HG03095 (cell line): ENCODE measurements around the gene AGER.
A peak's percentile ranks its signal among the peaks of the same experiment; 100 is the strongest.
"Not testable (repeated sequence)": the region's sequence is repeated elsewhere in the genome, so short reads cannot be mapped to it uniquely, and the experiment has no call there.

Source experiments
- ATAC-seq: cut with Tn5 transposase; IDR thresholded peaks from one replicate; pipeline ENCODE4 v1.9.1; 2021; ENCODE audit warnings: moderate library complexity; ENCODE audit not compliant: unreplicated experiment

The AGER gene

DNA sequence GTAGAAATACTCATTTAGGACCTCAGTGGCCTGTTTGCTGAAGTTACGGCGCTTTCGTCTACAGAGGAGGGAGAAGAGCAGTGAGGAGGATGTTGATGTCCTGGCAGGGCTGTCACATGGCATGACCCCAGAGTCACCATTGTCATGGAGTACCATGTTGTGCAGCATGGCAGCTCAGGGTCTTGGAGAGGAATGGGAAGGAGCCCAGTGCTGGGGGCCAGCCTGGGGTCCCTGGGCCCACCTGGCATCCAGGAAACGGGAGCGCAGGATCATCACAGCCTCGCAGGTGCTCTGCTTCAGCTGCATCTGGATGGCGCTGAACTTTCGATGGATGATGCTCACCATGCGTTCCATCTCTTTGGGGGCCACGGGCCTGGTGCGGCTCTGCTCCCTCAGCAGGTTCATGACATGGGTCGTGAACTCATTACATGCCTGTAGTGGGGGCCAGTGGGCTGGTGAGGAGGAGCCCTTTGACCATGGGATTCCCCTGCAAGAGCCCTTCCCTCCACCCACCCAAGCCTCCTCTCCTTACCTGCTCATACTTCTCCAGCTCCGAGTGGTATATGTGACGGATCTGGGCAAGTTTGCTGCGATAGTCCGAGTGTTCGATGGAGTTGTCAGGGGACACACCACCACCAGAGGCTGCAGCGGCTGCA lies 3.8 kb upstream of the AGER start:
- not testable (repeated sequence) for ATAC-seq

DNA sequence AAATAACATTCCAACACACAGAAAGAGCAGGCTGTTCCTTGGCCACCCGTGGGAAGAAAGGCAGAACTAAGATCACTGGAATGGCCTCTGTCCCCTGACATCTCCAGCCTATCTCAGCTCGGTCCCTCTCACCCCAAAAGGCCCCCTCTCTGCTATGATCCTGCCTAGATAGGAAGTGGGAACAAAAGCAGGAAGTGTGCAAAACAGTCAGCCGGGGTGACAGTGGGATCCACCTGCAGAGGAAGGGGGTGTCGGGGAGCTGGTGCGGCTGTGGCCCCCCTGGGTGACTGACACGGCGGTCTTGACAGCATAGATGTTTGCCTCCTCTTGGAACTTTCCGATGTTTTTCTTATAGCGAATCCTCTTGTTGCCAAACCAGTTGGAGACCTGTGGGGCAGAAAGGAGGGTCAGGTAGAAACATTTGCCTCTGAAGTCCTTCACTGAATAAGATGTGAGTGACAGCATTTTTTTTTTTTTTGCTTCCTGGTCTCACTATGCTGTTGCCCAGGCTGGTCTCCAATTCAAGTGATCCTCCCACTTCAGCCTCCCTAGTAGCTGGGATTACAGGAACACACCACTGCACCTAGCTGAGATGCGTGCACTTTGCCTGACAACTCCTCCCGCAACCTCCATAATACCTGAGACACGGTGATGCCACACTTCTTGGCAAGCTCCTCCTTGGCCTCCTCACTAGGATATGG lies 3.1 kb upstream of the AGER start:
- ATAC-seq, result no peak

DNA sequence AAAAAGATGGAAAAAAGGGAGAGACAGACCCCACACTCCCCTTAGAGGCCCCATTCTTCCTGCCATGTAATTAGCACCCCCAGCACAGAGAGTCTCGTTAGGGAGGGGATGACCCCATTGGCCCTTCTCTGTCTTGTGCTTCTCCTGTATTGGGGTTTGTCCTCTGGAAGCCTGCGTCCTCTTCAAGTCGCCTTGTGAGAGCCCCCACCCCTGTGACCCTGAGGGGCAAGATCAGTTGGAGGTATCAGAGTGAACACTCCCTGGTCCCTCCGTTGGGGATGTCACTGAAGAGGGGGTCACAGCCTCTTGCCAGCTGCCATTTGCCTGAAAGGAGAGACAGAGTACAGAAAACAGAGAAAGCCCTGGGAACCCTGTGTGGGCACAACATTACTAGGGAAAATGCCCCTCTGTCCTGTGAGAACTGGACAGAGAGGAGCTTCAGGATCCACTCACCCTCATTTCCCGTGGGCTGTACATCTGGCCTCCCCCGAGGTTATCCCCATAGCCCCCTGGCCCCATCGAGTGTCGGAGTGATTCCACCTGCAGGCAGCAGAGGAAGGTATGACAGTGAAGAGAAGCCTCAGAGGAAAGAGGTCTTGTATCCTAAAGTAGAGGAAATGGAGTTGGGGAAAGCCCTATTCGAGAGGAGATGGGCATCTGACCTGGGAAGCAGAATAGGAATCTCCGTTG lies 2.2 kb upstream of the AGER start:
- ATAC-seq, result not testable (repeated sequence)

DNA sequence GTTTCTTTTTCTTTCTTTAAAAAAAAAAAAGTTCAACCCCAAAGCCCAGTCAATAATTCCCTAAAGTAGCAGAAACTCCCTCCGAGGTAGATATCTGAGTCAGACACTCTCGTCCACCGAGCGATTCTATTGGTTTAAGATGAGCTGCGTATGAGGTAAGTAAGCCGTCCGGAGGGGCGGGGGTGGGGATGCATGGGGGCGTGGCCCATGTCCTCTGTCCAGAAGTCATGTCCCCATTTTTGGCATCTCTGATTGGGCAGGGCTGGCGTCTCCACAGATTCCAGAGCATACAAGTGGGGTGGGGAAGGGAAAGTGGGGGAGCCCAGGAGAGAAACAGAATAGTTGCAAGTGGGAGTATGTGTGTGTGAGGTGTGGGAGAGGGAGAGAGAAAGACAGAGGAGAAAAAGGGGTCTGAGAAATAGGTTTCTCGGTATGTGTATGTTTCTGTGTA lies 1.7 kb upstream of the AGER start:
- ATAC-seq, result not testable (repeated sequence)

DNA sequence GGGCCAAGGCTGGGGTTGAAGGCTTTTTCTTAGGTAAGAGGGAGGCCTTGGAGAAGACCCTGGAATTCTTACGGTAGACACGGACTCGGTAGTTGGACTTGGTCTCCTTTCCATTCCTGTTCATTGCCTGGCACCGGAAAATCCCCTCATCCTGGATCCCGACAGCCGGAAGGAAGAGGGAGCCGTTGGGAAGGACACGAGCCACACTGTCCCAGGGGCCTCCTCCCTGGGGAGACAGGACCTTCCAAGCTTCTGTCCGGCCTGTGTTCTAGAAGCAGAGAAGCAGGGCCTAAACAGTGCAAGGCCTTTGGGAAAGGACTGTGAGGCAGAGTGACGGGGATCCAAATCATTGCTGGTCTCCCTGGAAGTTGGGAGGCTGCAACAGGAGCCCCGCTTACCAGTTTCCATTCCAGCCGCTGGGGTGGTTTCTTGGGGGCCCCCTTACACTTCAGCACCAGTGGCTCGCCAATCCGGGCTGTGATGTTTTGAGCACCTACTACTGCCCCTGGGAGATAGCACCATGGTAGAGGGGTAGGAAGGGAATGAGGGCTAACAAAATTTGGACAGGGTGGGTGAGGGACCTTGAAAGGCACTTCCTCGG lies 470 bp downstream of the AGER start:
- ATAC-seq, result no peak

DNA sequence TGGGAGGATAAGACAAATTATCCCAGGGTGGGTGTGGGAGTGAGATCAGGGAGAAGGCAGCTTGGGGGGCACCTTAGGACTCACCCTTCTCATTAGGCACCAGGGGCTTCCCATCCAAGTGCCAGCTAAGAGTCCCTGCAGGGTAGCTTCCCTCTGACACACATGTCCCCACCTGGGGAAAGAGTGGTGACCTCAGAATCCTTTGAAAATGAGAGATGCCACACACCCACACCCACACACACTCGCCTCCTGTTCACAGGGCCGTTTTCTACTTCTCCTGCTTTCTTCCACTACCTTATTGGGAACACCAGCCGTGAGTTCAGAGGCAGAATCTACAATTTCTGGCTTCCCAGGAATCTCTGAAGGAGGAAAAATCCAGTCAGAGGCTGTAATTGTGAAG lies 1.0 kb downstream of the AGER start:
- no peak for ATAC-seq

DNA sequence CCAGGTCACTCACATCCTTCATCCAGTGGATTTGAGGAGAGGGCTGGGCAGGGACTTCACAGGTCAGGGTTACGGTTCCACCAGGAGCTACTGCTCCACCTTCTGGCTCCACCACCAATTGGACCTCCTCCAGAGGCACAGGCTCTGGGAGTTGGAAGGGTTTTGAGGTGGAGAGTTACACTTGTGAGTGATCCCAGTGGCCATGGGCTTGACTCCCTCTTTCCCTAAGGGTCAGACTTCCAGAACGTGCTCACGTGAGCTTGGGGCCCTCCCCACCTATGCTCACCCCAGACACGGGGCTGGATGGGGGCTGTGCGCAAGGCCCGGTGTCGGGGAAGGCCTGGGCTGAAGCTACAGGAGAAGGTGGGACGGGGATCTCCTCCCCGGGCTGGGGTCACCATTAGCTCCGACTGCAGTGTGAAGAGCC lies 1.5 kb downstream of the AGER start:
- no peak for ATAC-seq

DNA sequence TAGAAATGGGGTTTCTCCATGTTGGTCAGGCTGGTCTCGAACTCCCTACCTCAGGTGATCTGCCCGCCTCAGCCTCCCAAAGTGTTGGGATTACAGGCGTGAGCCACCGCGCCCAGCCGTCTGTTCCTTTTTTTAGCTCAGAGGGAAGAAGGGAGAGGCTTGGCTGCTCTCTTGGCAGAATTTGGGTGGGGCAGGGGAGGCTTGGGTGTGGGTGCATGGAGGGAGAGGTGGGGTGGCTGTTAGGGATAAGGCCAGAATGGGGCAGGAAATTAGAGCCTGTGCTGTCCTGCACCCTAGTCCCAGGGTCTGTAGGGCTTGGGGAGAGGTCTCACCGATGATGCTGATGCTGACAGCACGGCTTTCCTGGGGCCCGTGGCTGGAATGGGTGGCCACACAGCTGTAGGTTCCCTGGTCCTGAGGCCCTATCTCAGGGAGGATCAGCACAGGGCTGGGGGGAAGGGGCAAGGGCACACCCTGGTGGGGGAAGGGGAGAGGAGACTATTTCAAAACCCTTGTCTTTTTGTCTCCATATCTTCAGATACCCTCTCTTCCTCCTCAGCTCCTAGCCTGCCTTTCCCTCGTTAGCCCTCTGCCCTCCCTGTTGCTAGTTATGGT lies 2.0 kb downstream of the AGER start:
- ATAC-seq, result no peak

DNA sequence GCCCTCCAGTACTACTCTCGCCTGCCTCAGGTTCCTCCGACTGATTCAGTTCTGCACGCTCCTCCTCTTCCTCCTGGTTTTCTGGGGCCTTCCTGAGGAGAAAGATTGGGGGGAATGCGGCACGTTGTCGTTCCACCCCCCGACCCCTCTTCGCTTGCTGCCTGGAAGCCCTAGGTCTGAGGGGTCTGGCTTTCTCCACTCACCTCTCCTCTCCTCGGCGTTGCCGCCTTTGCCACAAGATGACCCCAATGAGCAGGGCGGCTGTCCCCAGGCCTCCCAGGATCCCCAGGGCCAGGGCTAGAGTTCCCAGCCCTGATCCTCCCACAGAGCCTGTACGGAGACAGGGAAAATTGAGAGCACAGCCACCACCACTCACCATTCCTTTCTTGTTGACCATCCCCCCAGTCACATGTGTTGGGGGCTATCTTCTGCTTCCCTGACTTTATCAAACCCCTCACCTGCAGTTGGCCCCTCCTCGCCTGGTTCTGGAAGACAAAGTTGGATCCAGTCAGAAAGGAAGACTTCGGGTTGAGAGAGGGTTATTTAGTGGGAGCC lies 2.8 kb downstream of the AGER start:
- no peak for ATAC-seq

DNA sequence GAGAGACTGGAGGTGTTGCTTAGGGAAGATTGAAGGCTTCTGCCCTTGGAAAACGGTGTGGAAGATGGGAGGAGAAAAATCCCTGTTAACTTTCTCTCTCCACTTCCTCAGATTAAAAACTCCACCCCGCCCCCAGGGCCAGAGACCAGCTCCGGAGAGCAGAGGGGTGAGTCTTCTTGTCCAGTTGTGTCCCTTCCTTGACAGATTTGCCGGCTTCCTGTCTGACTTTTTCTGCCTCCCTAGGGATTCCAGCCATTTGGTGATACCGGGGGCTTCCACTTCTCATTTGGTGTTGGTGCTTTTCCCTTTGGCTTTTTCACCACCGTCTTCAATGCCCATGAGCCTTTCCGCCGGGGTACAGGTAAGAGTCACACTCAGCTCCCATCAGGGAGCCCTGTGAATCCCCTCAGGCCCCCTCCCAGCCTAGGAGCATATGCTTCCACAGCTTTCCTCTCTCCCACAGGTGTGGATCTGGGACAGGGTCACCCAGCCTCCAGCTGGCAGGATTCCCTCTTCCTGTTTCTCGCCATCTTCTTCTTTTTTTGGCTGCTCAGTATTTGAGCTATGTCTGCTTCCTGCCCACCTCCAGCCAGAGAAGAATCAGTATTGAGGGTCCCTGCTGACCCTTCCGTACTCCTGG lies 4.2 kb downstream of the AGER start:
- ATAC-seq, result no peak

DNA sequence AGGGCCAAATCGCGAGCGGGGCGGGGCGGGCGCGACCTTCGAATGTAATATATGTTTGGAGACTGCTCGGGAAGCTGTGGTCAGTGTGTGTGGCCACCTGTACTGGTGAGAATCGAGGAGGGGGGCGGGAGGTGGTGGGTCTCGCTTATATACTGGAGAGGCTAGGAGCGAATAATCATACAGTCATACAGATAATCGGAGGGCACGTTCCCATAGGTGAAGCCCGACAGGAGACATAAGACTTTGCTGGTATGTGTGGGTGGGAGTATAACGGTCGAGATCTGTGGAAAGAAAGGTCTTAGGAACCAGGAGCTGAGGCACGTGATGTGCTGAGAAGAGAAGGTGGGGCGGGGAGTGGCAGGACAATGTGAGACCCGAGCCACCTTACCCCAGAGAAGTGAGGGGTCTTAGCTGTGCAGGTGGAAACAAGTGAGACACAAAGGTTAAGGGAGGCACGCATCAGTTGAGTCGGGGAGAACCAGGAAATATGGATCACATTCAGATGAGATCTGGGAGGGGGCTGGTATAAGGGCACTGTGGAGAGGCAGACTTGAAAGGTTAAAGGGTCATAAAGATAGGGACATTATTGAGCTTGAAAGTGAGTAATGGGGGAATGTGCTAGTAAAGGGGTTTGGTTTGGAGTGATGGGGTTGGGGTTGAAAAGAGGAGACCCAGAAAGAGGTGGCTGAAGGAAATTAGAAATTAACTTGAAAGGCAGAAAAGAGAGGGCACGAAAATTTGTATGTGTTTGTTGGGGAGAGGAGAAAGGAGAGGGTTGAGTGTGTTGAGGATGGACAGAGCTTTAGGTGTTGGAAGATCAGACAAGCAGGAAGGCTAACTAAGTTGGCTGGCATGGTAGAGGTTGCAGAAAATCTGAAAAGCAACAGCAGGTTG lies 5.3 kb downstream of the AGER start:
- ATAC-seq, result no peak

DNA sequence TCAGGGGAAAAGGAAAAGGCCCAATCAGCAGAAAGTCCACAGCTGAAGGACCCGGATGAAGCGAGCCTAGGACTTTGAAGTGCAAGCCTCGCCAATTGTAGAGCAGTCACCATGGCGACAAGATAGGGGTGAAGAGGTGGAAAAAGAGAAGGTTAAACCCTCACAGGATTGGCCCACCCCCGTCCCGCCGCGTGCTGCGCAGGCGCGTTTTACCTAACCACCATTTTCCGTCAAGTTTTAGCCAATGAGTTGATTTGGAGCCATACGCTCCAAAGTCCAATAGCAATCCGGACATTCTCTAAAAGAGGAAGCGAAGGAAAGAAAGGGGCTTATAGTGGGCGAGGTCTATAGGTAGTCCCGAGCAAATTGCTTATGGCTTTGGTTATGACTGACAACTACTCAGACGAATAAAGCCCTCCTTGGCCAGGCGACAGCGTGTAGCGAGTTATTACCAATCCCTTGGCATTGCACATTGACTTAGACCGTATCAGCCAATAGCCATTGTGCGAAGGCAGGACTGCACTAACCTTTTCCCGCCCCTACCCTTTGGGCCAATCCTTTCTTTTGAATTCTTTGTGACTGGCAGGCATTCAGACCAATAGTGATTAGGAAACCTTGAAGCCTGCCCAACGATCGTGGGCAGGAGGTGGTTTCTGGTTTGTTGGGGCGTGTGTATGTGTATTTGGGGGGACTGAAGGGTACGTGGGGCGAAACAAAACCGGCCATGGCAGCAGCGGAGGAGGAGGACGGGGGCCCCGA lies 6.1 kb downstream of the AGER start, which contains the start of gene RNF5:
Gene RNF5, plus strand, starts transcription at position 618 of the 759 bp plus-strand sequence. Its CDS starts 107 bp downstream, at position 725.
- peak; percentile 74 for ATAC-seq

DNA sequence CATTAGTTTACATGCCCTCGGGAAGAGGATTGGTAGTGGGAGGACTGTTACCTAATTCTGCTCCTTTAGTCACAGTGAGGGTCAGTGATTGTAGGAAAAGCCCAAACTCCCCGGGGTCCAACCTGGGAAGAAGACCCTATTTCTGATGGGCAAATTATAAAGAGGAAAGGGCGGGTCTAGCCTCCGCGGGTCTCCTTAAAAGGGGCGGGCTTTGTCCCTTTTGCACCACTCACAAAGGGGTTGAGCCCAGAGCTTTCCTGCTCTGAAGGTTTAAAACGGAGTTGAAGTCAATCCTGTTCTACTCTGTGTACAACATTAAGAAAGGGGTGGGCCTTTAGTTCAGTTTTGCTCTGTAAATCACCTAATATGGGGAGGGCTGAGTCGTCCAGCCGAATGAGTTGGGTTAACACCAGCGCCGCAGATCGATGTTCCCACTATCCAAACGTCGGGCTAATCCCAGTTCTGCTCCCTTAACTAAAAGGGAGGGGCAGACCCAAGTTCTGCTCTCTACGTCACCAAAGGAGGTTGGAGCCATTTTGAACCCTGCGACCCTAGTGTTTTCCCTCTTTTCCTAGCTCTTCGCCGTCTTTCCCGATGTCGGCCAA lies 6.8 kb downstream of the AGER start:
- no peak for ATAC-seq

DNA sequence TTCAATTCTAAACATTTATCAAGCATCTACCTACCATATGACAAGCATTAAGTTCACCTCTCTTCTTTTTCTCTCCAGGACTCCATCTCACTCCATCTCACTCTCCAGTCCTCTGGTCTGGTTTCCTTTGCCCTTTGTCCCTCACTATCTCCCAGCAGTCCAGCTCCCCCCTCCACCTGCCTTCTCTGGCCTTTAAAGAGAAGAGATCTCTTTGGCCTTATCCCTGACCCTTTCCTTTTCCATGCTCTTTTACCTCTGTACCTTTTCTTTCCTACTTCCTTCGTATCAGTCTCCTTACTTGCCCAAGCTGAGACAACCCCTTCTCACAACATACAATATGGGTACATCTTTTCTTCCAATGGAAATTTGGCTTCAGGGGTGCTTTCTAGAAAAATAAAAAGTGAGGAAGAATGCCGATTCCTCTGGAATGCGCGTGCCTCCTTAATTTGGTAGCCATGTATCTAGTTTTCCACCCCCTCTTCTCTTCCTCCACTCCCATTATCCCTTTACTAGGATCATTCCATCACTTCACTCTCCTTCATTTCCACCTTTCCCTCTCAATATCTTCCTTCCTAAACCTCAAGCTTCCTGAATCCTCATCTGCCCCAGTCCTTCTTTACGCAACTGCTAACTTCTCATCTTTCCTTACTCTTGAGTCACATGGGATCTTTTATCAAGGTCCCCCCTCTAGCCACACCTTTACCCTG lies 7.4 kb downstream of the AGER start:
- no peak for ATAC-seq

DNA sequence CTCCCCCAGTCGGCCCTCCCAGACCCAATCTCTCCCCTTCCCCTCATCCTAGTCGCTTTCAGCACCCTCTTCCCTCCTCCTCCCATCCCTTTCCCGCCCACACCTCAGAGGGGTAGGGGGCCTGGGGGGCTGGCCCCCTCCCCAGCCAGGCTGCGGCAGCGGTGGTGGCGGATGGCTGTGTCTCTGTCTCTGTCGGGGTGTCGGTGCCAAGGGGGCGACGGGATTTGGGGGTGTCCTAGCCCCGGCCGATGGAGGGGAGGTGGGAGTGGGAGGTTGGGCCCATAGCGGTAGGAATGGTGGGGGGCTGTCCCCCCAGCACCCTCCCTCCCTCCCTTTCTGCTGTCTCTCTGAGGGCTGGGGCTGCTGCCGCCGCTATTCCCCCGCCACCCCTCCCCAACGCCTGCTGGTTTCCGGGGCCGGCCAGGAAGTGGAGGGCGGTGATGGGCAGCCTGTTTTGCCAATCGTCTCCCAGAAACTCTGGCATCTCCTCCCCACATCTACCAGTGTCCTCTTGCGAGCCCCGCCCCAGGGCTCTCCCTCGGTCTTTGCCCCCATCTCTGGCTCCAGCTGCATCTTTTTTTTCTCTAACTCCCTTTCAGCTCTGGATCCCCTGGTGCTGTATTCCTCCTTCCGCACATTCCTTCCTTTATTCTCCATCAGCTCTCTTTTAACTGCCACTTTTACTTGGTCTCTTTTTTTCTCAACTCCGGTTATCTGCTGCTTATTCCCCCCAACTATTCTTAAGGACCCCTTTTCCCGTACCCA lies 8.2 kb downstream of the AGER start, which contains the start of gene AGPAT1:
Gene AGPAT1, minus strand, starts transcription at position 374 of the 765 bp plus-strand sequence. CDS start 4,588 bp downstream, outside the sequence.
- ATAC-seq, result no peak

DNA sequence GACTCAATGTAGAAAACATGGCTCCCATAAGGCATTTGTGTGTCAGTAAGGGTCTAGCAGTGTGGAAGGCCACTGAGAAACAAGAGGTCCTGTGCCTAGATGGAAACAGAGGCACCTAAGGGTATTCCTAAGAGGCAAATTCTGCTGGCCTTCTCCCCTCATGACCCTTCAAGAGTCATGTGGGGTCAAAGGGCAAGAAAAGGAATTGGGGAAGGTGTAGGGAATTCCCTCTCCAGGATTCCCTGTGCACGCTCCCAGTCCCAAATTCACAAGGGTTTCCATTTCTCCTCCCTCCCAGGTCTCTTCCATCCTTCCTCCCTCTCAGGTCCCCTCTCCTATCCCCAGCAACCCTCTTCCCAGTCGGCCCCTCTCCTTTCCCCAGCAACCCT lies 8.7 kb downstream of the AGER start:
- no peak for ATAC-seq

DNA sequence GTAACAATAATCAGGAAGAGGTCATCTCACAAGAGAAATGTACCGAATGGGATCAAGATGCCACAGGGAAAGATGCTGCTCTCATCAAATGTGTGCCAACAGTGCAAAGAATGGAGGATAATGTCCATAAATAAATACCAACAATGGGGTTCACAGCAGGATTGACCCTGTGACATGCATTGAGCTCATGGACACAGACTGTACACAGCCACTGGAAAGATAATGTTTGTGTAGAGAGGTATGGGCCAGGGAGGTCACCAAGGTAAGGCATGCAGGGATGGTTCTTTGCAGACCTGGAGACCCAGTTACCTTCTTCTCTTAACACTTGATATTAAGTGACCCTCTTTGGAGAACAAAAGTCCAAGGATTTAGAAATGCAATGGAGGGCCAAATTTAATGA lies 9.6 kb downstream of the AGER start:
- no peak for ATAC-seq
